GM18873 (cell line): ENCODE results near the gene GIT2.
A peak's percentile ranks its signal among the peaks of the same experiment; 100 is the strongest.
"Not testable (repeated sequence)": the region's sequence is repeated elsewhere in the genome, so short reads cannot be mapped to it uniquely, and the experiment has no call there.

Source experiments
- ATAC-seq: cut with Tn5 transposase; IDR thresholded peaks from one replicate; pipeline ENCODE4 v1.9.1; 2021; ENCODE audit warnings: mild to moderate bottlenecking, moderate library complexity, moderate number of reproducible peaks; ENCODE audit not compliant: unreplicated experiment, low FRiP score

GIT2 gene

GRCh38 chr12:109896188-109896587 lies 100.0 kb downstream of the GIT2 start:
- ATAC-seq = no peak

- no peak for ATAC-seq
Observed at GRCh38 chr12:109894939-109895338, 101.2 kb downstream of the GIT2 start.

GRCh38 chr12:109893261-109893995 lies 102.7 kb downstream of the GIT2 start:
- ATAC-seq = no peak

GRCh38 chr12:109892748-109893147 lies 103.4 kb downstream of the GIT2 start:
- ATAC-seq = peak; percentile 52

GRCh38 chr12:109892165-109892715 lies 103.9 kb downstream of the GIT2 start:
- no peak for ATAC-seq

- ATAC-seq = not testable (repeated sequence)
Observed at GRCh38 chr12:109891731-109892130, 104.4 kb downstream of the GIT2 start.

- ATAC-seq = no peak
Observed at GRCh38 chr12:109890620-109891170, 105.5 kb downstream of the GIT2 start.

GRCh38 chr12:109888179-109889020 lies 107.8 kb downstream of the GIT2 start:
- ATAC-seq = no peak

GRCh38 chr12:109885616-109886015 lies 110.6 kb downstream of the GIT2 start:
- no peak for ATAC-seq

GRCh38 chr12:109883461-109883860 lies 112.7 kb downstream of the GIT2 start:
- no peak for ATAC-seq

GRCh38 chr12:109881752-109882151 lies 114.4 kb downstream of the GIT2 start:
- ATAC-seq = no peak

- ATAC-seq = no peak
Observed at GRCh38 chr12:109880938-109881337, 115.2 kb downstream of the GIT2 start.

GRCh38 chr12:109880043-109880931 lies 115.9 kb downstream of the GIT2 start, which contains the start of gene GLTP:
TSS of gene GLTP (minus strand) at chr12:109880541. CDS start at chr12:109880374, 167 bp downstream.
- peak; percentile 83 for ATAC-seq
